Stimulated activated CD4-positive, alpha-beta T cell treated with anti-CD3 and anti-CD28 coated beads, TNF-alpha, amount 100 ng/mL, for 1 hour (primary cell): Measurements from ENCODE around the gene RELT.
A peak's percentile ranks its signal among the peaks of the same experiment; 100 is the strongest.

Experiments
- DNase-seq, 3 donors: peaks; one replicate each; pipeline ENCODE4 v3.0.0-alpha.2; 2020; ENCODE audit warnings: low read depth in 3 of 3, low spot score in 1 of 3

RELT gene

GRCh38 chr11:73389916-73390315 is 13.7 kb downstream of the RELT start:
- no peak for DNase-seq

GRCh38 chr11:73390601-73391565 is 14.7 kb downstream of the RELT start:
- DNase-seq: no peak

GRCh38 chr11:73391665-73392064 is 15.5 kb downstream of the RELT start:
- DNase-seq: no peak

GRCh38 chr11:73392108-73393010 is 16.2 kb downstream of the RELT start:
- DNase-seq: no peak

- no peak for DNase-seq
Observed at GRCh38 chr11:73393011-73393380, 16.8 kb downstream of the RELT start.

- DNase-seq: peak; percentile 28 to 48 (median 44)
Observed at GRCh38 chr11:73393479-73394415, 17.5 kb downstream of the RELT start.

- no peak for DNase-seq
Observed at GRCh38 chr11:73394416-73395296, 18.5 kb downstream of the RELT start.

- no peak for DNase-seq
Observed at GRCh38 chr11:73395297-73396208, 19.4 kb downstream of the RELT start.

- DNase-seq: no peak
Observed at GRCh38 chr11:73396251-73396930, 20.2 kb downstream of the RELT start.

- DNase-seq: no peak
Observed at GRCh38 chr11:73396985-73397384, 20.8 kb downstream of the RELT start.

GRCh38 chr11:73397468-73398131 is 21.4 kb downstream of the RELT start:
- DNase-seq: no peak

GRCh38 chr11:73398132-73398526 is 21.9 kb downstream of the RELT start:
- DNase-seq: no peak

- no peak for DNase-seq
Observed at GRCh38 chr11:73398721-73399120, 22.5 kb downstream of the RELT start.

GRCh38 chr11:73399159-73399590 is 23.0 kb downstream of the RELT start:
- DNase-seq: no peak

GRCh38 chr11:73399636-73400035 is 23.4 kb downstream of the RELT start:
- no peak for DNase-seq

GRCh38 chr11:73400293-73400692 is 24.1 kb downstream of the RELT start:
- DNase-seq: no peak

GRCh38 chr11:73401217-73401923 is 25.2 kb downstream of the RELT start:
- no peak for DNase-seq
